Parathyroid adenoma (tissue), 2 donors: ENCODE data around the gene CNTN4.

ENCODE experiments used
- H2AFZ ChIP-seq: fragments of 300-600 bp; sonication (generic); one replicate; pipeline ENCODE4 v1.7.0; 2017; ENCODE audit warnings: antibody characterized with exemption, mild to moderate bottlenecking
- H3K27ac ChIP-seq: fragments of 300-600 bp; sonication (generic); one replicate; pipeline ENCODE4 v1.7.0; 2017
- H3K27me3 ChIP-seq: fragments of 300-600 bp; sonication (generic); one replicate; pipeline ENCODE4 v1.7.0; 2017; ENCODE audit warnings: low read length; ENCODE audit not compliant: control insufficient read depth, insufficient read depth
- H3K36me3 ChIP-seq: fragments of 300-600 bp; sonication (generic); one replicate; pipeline ENCODE4 v1.7.0; 2017; ENCODE audit warnings: low read length; ENCODE audit not compliant: control insufficient read depth, insufficient read depth
- H3K4me1 ChIP-seq: fragments of 300-600 bp; sonication (generic); one replicate; pipeline ENCODE4 v1.7.0; 2017; ENCODE audit warnings: control low read depth
- H3K4me2 ChIP-seq: fragments of 300-600 bp; sonication (generic); one replicate; pipeline ENCODE4 v1.7.0; 2017; ENCODE audit warnings: low read length
- H3K4me3 ChIP-seq: fragments of 300-600 bp; sonication (generic); one replicate; pipeline ENCODE4 v1.7.0; 2017; ENCODE audit warnings: low read depth, low read length
- H3K79me2 ChIP-seq: fragments of 300-600 bp; sonication (generic); one replicate; pipeline ENCODE4 v1.7.0; 2017; ENCODE audit warnings: control low read depth
- H3K9ac ChIP-seq: fragments of 300-600 bp; sonication (generic); one replicate; pipeline ENCODE4 v1.7.0; 2017; ENCODE audit warnings: mild to moderate bottlenecking
- H3K9me3 ChIP-seq: fragments of 300-600 bp; sonication (generic); one replicate; pipeline ENCODE4 v1.7.0; 2017; ENCODE audit warnings: low read length; ENCODE audit not compliant: control insufficient read depth
- CTCF ChIP-seq: fragments of 300-600 bp; sonication (generic); IDR thresholded peaks from one replicate; pipeline ENCODE4 v1.7.0; 2017; ENCODE audit warnings: antibody characterized with exemption, mild to moderate bottlenecking
- donor health status: primary hyperparathyroidism.

The CNTN4 gene

GRCh38 chr3:2661078-2661477, 562.4 kb downstream of the CNTN4 start:
- Histone ChIP-seq H3K27ac (no peak overlapping the region), H3K36me3 (no peaks in the 10 kb centered on the region), H3K4me3 (no peak overlapping the region), H3K4me1 (no peaks in the 10 kb centered on the region), H3K9ac (no peak overlapping the region), H2AFZ (no peak overlapping the region), H3K79me2 (no peaks in the 10 kb centered on the region), H3K27me3 (no peaks in the 10 kb centered on the region), H3K9me3 (no peaks in the 10 kb centered on the region), H3K4me2 (no peak overlapping the region)
- TF ChIP-seq CTCF = no peak

- H3K4me1 ChIP-seq = no peaks in the 10 kb centered on the region
- TF ChIP-seq CTCF = no peak
- H3K9me3 ChIP-seq = no peaks in the 10 kb centered on the region
- H3K9ac ChIP-seq = no peak overlapping the region
- H3K79me2 ChIP-seq = no peaks in the 10 kb centered on the region
- no peak overlapping the region for H3K4me2 ChIP-seq
- no peaks in the 10 kb centered on the region for H3K36me3 ChIP-seq
- no peaks in the 10 kb centered on the region for H3K27me3 ChIP-seq
- H2AFZ ChIP-seq = no peak overlapping the region
- no peak overlapping the region for H3K27ac ChIP-seq
- no peak overlapping the region for H3K4me3 ChIP-seq
Observed at GRCh38 chr3:2677501-2677900, 578.8 kb downstream of the CNTN4 start.

GRCh38 chr3:2680236-2680635, 581.6 kb downstream of the CNTN4 start:
- Histone ChIP-seq H3K9me3 (no peaks in the 10 kb centered on the region), H3K4me2 (no peak overlapping the region), H2AFZ (no peak overlapping the region), H3K4me1 (peaks cover 10% of the 10 kb centered on the region), H3K79me2 (no peaks in the 10 kb centered on the region), H3K9ac (no peak overlapping the region), H3K36me3 (no peaks in the 10 kb centered on the region), H3K27me3 (no peaks in the 10 kb centered on the region), H3K4me3 (no peak overlapping the region), H3K27ac (no peak overlapping the region)
- TF ChIP-seq CTCF = no peak

GRCh38 chr3:2684046-2684445, 585.4 kb downstream of the CNTN4 start:
- H3K4me1 ChIP-seq = peaks cover 10% of the 10 kb centered on the region
- H2AFZ ChIP-seq = peak overlapping the region; percentile 17
- H3K79me2 ChIP-seq = no peaks in the 10 kb centered on the region
- no peak overlapping the region for H3K27ac ChIP-seq
- no peak overlapping the region for H3K4me2 ChIP-seq
- no peaks in the 10 kb centered on the region for H3K27me3 ChIP-seq
- H3K9ac ChIP-seq = no peak overlapping the region
- TF ChIP-seq CTCF = no peak
- H3K36me3 ChIP-seq = no peaks in the 10 kb centered on the region
- no peak overlapping the region for H3K4me3 ChIP-seq
- no peaks in the 10 kb centered on the region for H3K9me3 ChIP-seq

- no peaks in the 10 kb centered on the region for H3K27me3 ChIP-seq
- no peak for TF ChIP-seq CTCF
- peaks cover 10% of the 10 kb centered on the region for H3K4me1 ChIP-seq
- no peak overlapping the region for H3K27ac ChIP-seq
- H3K79me2 ChIP-seq = no peaks in the 10 kb centered on the region
- no peaks in the 10 kb centered on the region for H3K9me3 ChIP-seq
- no peak overlapping the region for H3K4me2 ChIP-seq
- H3K9ac ChIP-seq = no peak overlapping the region
- no peak overlapping the region for H2AFZ ChIP-seq
- H3K36me3 ChIP-seq = no peaks in the 10 kb centered on the region
- no peak overlapping the region for H3K4me3 ChIP-seq
Observed at GRCh38 chr3:2686816-2687502, 588.3 kb downstream of the CNTN4 start.
